CD4-positive, CD25-positive, alpha-beta regulatory T cell (primary cell): ENCODE data around the gene LMTK3. TPM values are rescaled to one million over a fixed set of nuclear protein-coding genes. Genes with fewer than 3 reads are reported as not detected.

Source experiments
- ATAC-seq, 2 donors: fragments of 150-1000 bp; cut with Tn5 transposase; one replicate each; pipeline ENCODE4 v1.10.0; 2021; ENCODE audit warnings: low read depth in 2 of 2, moderate number of reproducible peaks in 2 of 2, moderate library complexity in 1 of 2
- DNase-seq, 3 donors: peaks; one replicate each; pipeline versions ENCODE4 v3.0.0 to v3.0.0-alpha.2; 2012 to 2022; ENCODE audit warnings: mixed read lengths in 1 of 3
- H3K27ac ChIP-seq: one replicate; pipeline ENCODE4 v1.7.0; 2013; ENCODE audit warnings: mild to moderate bottlenecking, low read length; ENCODE audit not compliant: insufficient read depth, poor library complexity, severe bottlenecking
- H3K27me3 ChIP-seq: one replicate; pipeline ENCODE4 v1.7.0; 2013; ENCODE audit warnings: low read length; ENCODE audit not compliant: control insufficient read depth, insufficient read depth
- H3K36me3 ChIP-seq: one replicate; pipeline ENCODE4 v1.7.0; 2013; ENCODE audit warnings: mild to moderate bottlenecking, low read length, moderate library complexity; ENCODE audit not compliant: control insufficient read depth, insufficient read depth
- H3K4me1 ChIP-seq: 2 replicates; pipeline ENCODE4 v1.7.0; 2013; ENCODE audit warnings: mild to moderate bottlenecking, low read length; ENCODE audit not compliant: insufficient read depth, control insufficient read depth, poor library complexity, severe bottlenecking
- H3K4me3 ChIP-seq: one replicate; pipeline ENCODE4 v1.7.0; 2013; ENCODE audit warnings: low read depth, mild to moderate bottlenecking, low read length, moderate library complexity
- H3K9me3 ChIP-seq, 2 experiments: 1 replicate in 1 of 2; 2 replicates in 1 of 2; pipeline ENCODE4 v1.7.0; 2013; ENCODE audit warnings: low read length in 2 of 2, mild to moderate bottlenecking in 1 of 2, moderate library complexity in 1 of 2; ENCODE audit not compliant: control insufficient read depth in 2 of 2
- H3K27ac Mint-ChIP-seq, 3 donors: one replicate each; pipeline ENCODE4 v1.8.0; 2020 to 2022; ENCODE audit warnings: mild to moderate bottlenecking in 3 of 3, mixed read lengths in 3 of 3, moderate library complexity in 2 of 3
- H3K27me3 Mint-ChIP-seq: one replicate; pipeline ENCODE4 v1.8.0; 2022; ENCODE audit warnings: mild to moderate bottlenecking, mixed read lengths
- H3K36me3 Mint-ChIP-seq: one replicate; pipeline ENCODE4 v1.8.0; 2020; ENCODE audit warnings: mixed read lengths
- H3K4me1 Mint-ChIP-seq, 4 donors: one replicate each; pipeline ENCODE4 v1.8.0; 2020 to 2022; ENCODE audit warnings: mixed read lengths in 4 of 4, mild to moderate bottlenecking in 1 of 4
- H3K4me3 Mint-ChIP-seq, 4 donors: one replicate each; pipeline ENCODE4 v1.8.0; 2020 to 2022; ENCODE audit warnings: mild to moderate bottlenecking in 4 of 4, mixed read lengths in 4 of 4, moderate library complexity in 3 of 4
- H3K9me3 Mint-ChIP-seq, 7 donors: one replicate each; pipeline ENCODE4 v1.8.0; 2020 to 2022; ENCODE audit warnings: mixed read lengths in 7 of 7, mild to moderate bottlenecking in 3 of 7, moderate library complexity in 2 of 7
- polyA plus RNA-seq, 4 donors: library from polyadenylated mRNA; unstranded; fragments of 300-500 nt; fragmentation: Illumina TruSeq; gene quantifications; one replicate each; pipeline ENCODE4 v1.2.3, GENCODE V29; 2021
- total RNA-seq: library from RNA; stranded (reverse); gene quantifications from one replicate; pipeline ENCODE4 v1.2.3, GENCODE V29; 2022

The LMTK3 gene
- total and polyA plus RNA-seq, 5 donors from 2014 or later = 6.3 TPM; not detected in 4

DNA sequence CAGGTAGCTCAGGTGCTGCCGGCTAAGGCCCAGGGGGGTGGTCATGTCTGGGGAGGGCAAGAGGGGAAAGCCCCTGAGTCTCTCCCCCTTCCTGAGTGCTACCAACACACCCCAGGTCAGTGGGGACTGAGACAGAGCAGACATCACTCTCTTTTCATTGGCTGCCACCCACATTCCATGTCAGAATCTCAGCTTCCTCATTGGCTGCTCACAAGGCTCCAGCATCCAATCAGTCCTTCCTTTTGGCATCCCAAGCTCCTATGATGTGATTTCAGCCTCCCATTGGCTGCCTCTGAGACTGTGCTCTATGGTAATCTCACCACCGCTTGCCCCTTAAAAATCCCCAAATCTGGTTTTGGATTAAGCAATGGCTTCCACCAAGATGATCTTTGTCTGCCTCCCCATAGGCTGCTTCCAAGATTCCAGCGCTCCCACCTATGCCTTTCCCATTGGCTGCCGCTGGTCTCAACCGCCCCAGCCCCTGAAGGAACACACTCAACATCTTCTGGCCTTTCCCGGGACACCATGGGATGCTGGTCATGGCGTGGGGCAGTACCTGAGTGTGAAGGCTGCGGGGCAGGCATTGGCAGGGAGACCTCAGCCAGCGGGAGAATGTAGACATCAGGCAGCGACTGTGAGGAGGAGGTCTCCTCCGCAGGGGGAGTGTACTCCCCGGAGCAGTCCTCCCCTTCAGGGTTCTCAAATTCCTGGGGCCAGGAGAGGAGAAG is 2.0 kb downstream of the LMTK3 start:
- peaks cover 5% of the 10 kb centered on the region for H3K36me3 Mint-ChIP-seq
- peak overlapping the region; percentile 22 to 53 (median 28) for H3K4me3 Mint-ChIP-seq
- no peak overlapping the region for H3K4me3 ChIP-seq
- no peaks in the 10 kb centered on the region for H3K36me3 ChIP-seq
- peak overlapping the region in 1 of 3 donors; percentile 38 for H3K27ac Mint-ChIP-seq
- DNase-seq (no peak), ATAC-seq (no peak)
- peaks cover 10% of the 10 kb centered on the region for H3K27me3 Mint-ChIP-seq
- H3K9me3 ChIP-seq = no peaks in the 10 kb centered on the region
- H3K27ac ChIP-seq = no peak overlapping the region
- H3K4me1 ChIP-seq = peaks cover 34% of the 10 kb centered on the region
- no peaks in the 10 kb centered on the region for H3K9me3 Mint-ChIP-seq
- peaks cover 0 to 19% (median 5%) of the 10 kb centered on the region in 4 donors for H3K4me1 Mint-ChIP-seq
- H3K27me3 ChIP-seq = no peaks in the 10 kb centered on the region

GRCh38 chr19:48508729-48509411 is 2.8 kb downstream of the LMTK3 start:
- no peak for ATAC-seq
- DNase-seq = no peak
- Mint-ChIP-seq H3K9me3 (no peaks in the 10 kb centered on the region), H3K27me3 (peaks cover 7% of the 10 kb centered on the region), H3K27ac (no peak overlapping the region), H3K4me3 (peak overlapping the region in 1 of 4 donors; percentile 39), H3K36me3 (peaks cover 5% of the 10 kb centered on the region), H3K4me1 (peaks cover 0 to 16% (median 4%) of the 10 kb centered on the region in 4 donors)
- Histone ChIP-seq H3K27ac (no peak overlapping the region), H3K4me3 (no peak overlapping the region), H3K4me1 (peaks cover 32% of the 10 kb centered on the region), H3K27me3 (no peaks in the 10 kb centered on the region), H3K36me3 (no peaks in the 10 kb centered on the region), H3K9me3 (no peaks in the 10 kb centered on the region)

DNA sequence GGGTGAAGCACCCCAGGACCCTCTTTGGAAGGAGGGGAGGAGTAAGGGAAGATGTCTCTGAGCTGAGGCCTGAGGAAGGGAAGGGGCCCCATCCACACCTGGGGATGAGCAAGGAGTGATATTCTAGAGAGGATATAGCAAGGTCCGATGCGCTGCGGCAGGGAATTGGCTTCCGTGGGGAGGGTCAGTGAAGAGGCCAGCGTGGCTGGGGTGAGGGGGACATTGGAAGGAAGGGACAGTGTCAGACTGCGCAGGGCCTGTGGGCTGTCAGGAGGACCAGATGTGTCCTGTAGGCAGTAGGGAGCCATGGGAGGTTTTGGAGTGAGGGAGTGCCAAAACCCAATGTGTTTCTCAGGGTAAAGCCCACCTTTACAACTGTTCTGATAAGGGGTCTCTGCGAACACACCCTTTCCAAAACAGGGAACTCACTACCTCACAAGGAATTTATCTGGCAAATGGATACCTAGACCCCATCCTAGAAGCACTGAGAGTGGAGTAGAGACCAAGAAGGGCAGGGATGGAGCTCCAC is 3.7 kb downstream of the LMTK3 start:
- Mint-ChIP-seq H3K36me3 (peaks cover 5% of the 10 kb centered on the region), H3K27ac (no peak overlapping the region), H3K27me3 (peaks cover 4% of the 10 kb centered on the region), H3K4me3 (peak overlapping the region in 3 of 4 donors; percentile 4 to 66 (median 46)), H3K4me1 (peaks cover 0 to 18% (median 3%) of the 10 kb centered on the region in 4 donors), H3K9me3 (no peaks in the 10 kb centered on the region)
- Histone ChIP-seq H3K9me3 (no peaks in the 10 kb centered on the region), H3K4me3 (no peak overlapping the region), H3K27me3 (no peaks in the 10 kb centered on the region), H3K36me3 (no peaks in the 10 kb centered on the region), H3K4me1 (peaks cover 23% of the 10 kb centered on the region), H3K27ac (no peak overlapping the region)
- ATAC-seq = no peak
- DNase-seq = no peak

DNA sequence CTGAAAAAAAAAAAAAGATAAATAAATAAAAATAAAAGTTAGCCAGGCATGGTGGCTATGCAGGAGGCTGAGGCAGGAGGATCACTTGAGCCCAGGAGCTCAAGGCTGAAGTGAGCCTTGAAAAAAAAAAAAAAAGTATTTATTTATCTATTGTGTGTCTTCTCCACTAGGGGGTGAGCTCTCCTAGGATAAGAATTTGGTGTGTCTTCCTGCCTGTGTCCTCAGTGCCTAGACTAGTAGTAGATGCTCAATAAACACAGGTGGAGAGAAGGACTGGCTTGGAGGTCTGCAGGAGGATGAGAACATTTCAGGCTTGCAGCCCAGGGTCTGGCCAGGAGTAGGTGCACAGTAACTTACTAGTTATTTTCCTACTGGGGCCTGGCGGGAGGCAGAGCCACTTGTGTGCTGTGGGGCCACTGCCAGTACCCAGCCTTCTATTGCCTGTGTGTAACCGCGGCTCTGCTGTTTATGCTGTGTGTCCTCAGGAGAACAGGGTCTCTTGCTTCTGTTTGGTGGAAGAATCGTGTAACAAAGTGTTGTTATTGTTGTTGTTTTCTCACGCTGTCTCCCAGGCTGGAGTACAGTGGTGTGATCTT is 5.4 kb downstream of the LMTK3 start:
- H3K27ac Mint-ChIP-seq = peak overlapping the region in 1 of 3 donors; percentile 26

DNA sequence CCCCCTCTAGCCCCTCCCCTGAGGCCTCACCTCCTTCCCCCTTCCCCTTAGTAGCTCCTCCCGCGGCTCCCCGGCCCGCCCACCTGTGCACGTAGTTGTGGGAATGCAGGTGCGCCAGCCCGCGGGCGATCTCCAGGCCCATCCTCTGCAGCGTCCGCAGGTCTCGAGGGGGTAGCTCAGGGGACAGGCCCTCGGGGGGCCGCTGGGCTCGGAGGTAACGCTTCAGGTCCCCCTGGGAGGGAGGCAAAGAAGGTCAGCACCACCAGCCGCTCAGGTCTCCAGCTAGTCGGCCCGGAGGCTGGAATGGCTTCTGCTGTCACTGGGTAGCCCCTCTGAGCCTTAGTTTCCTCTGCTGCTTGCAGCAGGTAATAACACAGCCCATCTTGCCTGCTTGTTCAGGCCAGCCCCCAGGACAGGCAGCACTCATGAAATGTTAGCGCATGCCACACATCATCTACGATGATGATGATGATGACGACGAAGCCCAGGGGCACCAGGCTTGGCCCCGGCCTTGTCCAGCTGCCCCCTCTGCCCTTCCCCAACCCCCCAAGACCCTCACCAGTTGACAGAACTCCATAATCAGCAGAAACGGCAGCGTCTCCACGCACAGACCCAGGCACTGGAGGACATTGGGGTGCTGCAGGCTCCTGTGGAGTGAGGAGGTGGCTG is 9.2 kb downstream of the LMTK3 start:
- H3K4me1 Mint-ChIP-seq = peaks cover 0 to 29% (median 3%) of the 10 kb centered on the region in 4 donors
- Histone ChIP-seq H3K27ac (peak overlapping the region; percentile 47), H3K4me3 (no peak overlapping the region), H3K4me1 (peaks cover 10% of the 10 kb centered on the region), H3K9me3 (no peaks in the 10 kb centered on the region), H3K36me3 (no peaks in the 10 kb centered on the region), H3K27me3 (no peaks in the 10 kb centered on the region)
- no peak overlapping the region for H3K27ac Mint-ChIP-seq
- ATAC-seq (peak in 1 of 2 donors; percentile 66), DNase-seq (peak in 2 of 3 donors; percentile 67 to 69)
- peak overlapping the region in 2 of 4 donors; percentile 67 to 81 for H3K4me3 Mint-ChIP-seq
- H3K27me3 Mint-ChIP-seq = peaks cover 9% of the 10 kb centered on the region
- H3K9me3 Mint-ChIP-seq = no peaks in the 10 kb centered on the region
- H3K36me3 Mint-ChIP-seq = peaks cover 3% of the 10 kb centered on the region

More for the DNA sequence above, 5.4 kb downstream of the LMTK3 start:
- DNase-seq = peak in 2 of 3 donors; percentile 69 to 74
- no peaks in the 10 kb centered on the region for H3K9me3 ChIP-seq
- ATAC-seq = peak in 1 of 2 donors; percentile 20
- no peak overlapping the region for H3K4me3 ChIP-seq
- Mint-ChIP-seq H3K4me1 (peaks cover 0 to 29% (median 3%) of the 10 kb centered on the region in 4 donors), H3K4me3 (peak overlapping the region in 2 of 4 donors; percentile 2 to 84), H3K27me3 (peaks cover 4% of the 10 kb centered on the region), H3K9me3 (no peaks in the 10 kb centered on the region), H3K36me3 (peaks cover 5% of the 10 kb centered on the region)
- no peaks in the 10 kb centered on the region for H3K36me3 ChIP-seq
- no peaks in the 10 kb centered on the region for H3K27me3 ChIP-seq
- H3K27ac ChIP-seq = no peak overlapping the region
- H3K4me1 ChIP-seq = peaks cover 17% of the 10 kb centered on the region

- Histone ChIP-seq H3K27me3 (peaks cover 3% of the 10 kb centered on the region), H3K4me3 (no peak overlapping the region), H3K4me1 (peaks cover 10% of the 10 kb centered on the region), H3K36me3 (no peaks in the 10 kb centered on the region), H3K27ac (peak overlapping the region; percentile 47), H3K9me3 (no peaks in the 10 kb centered on the region)
- H3K27ac Mint-ChIP-seq = peak overlapping the region in 2 of 3 donors; percentile 14 to 74
- DNase-seq (peak; percentile 43 to 82 (median 58)), ATAC-seq (peak; percentile 51 to 53)
- H3K36me3 Mint-ChIP-seq = peaks cover 3% of the 10 kb centered on the region
- H3K4me1 Mint-ChIP-seq = peaks cover 0 to 34% (median 3%) of the 10 kb centered on the region in 4 donors
- peaks cover 13% of the 10 kb centered on the region for H3K27me3 Mint-ChIP-seq
- H3K4me3 Mint-ChIP-seq = peak overlapping the region; percentile 38 to 81 (median 65)
- peaks cover 0 to 2% (median 0%) of the 10 kb centered on the region in 7 donors for H3K9me3 Mint-ChIP-seq
Observed at GRCh38 chr19:48501494-48502349, 9.9 kb downstream of the LMTK3 start.
